ENCODE results near the gene RDH13.

DNA sequence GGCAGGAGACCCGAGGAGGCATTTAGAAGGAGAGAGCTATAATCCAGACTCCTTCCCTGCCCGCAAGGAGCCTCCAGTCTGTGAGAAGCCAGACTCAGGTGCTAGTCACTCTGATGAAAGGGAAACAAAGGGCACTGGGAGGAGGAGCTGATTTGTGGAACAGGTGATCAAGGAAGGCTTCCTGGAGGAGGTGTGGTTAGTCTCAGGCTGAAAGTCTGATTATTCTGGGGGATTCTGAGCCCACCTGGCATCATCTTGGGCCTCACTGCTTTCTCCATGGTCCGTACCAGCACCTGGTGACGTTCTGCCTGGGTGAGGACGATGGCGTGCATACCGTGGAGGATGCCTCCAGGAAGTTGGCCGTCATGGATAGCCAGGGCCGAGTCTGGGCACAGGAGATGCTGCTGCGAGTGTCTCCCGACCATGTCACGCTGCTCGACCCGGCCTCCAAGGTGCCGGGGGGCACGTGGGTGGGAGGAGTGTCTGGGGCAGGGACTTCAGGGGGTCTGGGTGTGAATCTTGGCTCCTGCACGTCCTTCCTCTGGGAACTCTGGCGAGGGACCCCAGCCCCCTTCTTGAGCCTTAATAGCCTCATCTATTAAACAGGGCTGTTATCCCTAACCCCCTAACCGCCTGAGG is 16.6 kb upstream of the RDH13 start:
- TF ChIP-seq, protein P1, sequence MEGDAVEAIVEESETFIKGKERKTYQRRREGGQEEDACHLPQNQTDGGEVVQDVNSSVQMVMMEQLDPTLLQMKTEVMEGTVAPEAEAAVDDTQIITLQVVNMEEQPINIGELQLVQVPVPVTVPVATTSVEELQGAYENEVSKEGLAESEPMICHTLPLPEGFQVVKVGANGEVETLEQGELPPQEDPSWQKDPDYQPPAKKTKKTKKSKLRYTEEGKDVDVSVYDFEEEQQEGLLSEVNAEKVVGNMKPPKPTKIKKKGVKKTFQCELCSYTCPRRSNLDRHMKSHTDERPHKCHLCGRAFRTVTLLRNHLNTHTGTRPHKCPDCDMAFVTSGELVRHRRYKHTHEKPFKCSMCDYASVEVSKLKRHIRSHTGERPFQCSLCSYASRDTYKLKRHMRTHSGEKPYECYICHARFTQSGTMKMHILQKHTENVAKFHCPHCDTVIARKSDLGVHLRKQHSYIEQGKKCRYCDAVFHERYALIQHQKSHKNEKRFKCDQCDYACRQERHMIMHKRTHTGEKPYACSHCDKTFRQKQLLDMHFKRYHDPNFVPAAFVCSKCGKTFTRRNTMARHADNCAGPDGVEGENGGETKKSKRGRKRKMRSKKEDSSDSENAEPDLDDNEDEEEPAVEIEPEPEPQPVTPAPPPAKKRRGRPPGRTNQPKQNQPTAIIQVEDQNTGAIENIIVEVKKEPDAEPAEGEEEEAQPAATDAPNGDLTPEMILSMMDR (IDR thresholded peaks at IDR 0.05) = no peak
- no peak for TF ChIP-seq POLR2A (IDR thresholded peaks at IDR 0.05)
- TF ChIP-seq POLR2AphosphoS5 (IDR thresholded peaks at IDR 0.05; ENCODE audit: insufficient read depth in 1 of 2, low read depth in 1 of 2) = no peak

All from vagina (tissue), 2 donors.